ENCODE measurements around the gene RALGDS. TPM values are rescaled to one million over a fixed set of nuclear protein-coding genes. Genes with fewer than 3 reads are reported as not detected.

RALGDS gene
- total RNA-seq, 1 donor from 2014 or later = 29.2 TPM

GRCh38 chr9:133055788-133056420 is 65.1 kb downstream of the RALGDS start:
- H3K4me3 Mint-ChIP-seq = no peak overlapping the region
- intact Hi-C loops (cut with micrococcal nuclease) = no loop called here
- H3K4me1 Mint-ChIP-seq = peaks cover 19% of the 10 kb centered on the region
- H3K27ac Mint-ChIP-seq = no peak overlapping the region
- ChIA-PET CTCF (no interaction called here), POLR2A (no interaction called here)
- TF ChIP-seq, protein P1, sequence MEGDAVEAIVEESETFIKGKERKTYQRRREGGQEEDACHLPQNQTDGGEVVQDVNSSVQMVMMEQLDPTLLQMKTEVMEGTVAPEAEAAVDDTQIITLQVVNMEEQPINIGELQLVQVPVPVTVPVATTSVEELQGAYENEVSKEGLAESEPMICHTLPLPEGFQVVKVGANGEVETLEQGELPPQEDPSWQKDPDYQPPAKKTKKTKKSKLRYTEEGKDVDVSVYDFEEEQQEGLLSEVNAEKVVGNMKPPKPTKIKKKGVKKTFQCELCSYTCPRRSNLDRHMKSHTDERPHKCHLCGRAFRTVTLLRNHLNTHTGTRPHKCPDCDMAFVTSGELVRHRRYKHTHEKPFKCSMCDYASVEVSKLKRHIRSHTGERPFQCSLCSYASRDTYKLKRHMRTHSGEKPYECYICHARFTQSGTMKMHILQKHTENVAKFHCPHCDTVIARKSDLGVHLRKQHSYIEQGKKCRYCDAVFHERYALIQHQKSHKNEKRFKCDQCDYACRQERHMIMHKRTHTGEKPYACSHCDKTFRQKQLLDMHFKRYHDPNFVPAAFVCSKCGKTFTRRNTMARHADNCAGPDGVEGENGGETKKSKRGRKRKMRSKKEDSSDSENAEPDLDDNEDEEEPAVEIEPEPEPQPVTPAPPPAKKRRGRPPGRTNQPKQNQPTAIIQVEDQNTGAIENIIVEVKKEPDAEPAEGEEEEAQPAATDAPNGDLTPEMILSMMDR (IDR thresholded peaks at IDR 0.05) = no peak
- no peaks in the 10 kb centered on the region for H3K9me3 Mint-ChIP-seq
- ATAC-seq (ENCODE audit: low read depth) (no peak), DNase-seq (no peak)
- peaks cover 64% of the 10 kb centered on the region for H3K36me3 Mint-ChIP-seq (ENCODE audit: low read depth)
- H3K27me3 Mint-ChIP-seq = no peaks in the 10 kb centered on the region

DNA sequence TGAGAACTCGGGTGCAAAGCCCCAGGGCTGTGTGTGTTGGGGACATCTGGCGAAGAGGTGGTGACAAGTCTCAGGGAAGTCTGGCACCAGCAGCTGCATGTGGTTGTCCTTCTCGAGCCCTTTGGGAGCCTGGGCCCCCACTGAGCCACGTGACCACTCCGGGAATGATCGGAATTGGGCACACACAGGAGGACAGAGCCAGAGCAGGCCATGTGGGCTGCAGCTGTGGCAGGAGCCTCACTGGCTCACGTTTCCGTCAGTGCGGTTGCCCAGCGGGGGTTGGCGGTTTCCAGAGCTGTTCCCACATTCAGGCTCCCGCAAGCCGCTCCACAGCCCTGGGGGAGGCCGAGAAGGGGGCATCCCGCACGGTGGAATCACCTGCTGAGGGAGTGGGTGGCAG is 66.1 kb downstream of the RALGDS start:
- DNase-seq (no peak), ATAC-seq (ENCODE audit: low read depth) (no peak)
- TF ChIP-seq, protein P1 (IDR thresholded peaks at IDR 0.05) = no peak
- no peaks in the 10 kb centered on the region for H3K27me3 Mint-ChIP-seq
- peaks cover 13% of the 10 kb centered on the region for H3K4me1 Mint-ChIP-seq
- H3K9me3 Mint-ChIP-seq = no peaks in the 10 kb centered on the region
- H3K27ac Mint-ChIP-seq = no peak overlapping the region
- ChIA-PET CTCF (no interaction called here), POLR2A (no interaction called here)
- H3K36me3 Mint-ChIP-seq (ENCODE audit: low read depth) = peaks cover 69% of the 10 kb centered on the region
- no peak overlapping the region for H3K4me3 Mint-ChIP-seq
- intact Hi-C loops (cut with micrococcal nuclease) = no loop called here

DNA sequence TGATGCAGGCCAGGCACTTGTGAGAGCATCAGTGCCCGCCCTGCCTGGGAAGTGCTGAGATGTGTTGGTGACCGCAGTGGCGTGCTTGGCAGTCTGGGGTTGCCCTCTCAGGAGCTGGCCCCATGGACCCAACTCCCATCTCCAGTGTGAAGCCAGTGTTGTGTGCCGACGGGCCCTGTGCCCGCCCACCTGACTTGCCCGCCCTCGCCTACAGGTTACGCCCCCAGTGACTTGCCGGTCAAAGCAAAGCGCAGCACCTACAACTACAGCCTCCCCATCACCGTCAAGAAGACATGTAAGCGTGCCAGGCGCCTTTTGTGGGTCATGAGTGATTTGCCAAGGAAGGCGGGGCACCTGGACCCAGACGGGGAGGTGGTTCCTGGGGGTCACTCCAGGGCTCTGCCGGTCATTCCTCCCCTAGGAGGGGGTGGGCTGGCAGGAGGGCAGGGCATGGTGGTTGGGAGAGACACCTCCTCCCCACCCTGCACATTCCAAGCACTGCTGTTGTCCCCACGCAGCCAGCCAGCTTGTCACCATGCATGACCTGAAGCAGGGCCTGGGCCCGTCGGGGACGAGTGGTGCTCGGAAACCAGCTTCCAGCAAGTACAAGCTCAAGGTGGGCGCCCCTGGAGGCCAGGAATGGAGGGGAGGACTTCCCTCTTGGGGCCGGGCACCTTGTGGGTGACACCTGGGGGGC is 66.7 kb downstream of the RALGDS start:
- CTCF ChIA-PET = no interaction called here
- POLR2A ChIA-PET = no interaction called here
- ATAC-seq (ENCODE audit: low read depth) (no peak), DNase-seq (no peak)
- Mint-ChIP-seq H3K4me3 (no peak overlapping the region), H3K9me3 (no peaks in the 10 kb centered on the region), H3K27me3 (no peaks in the 10 kb centered on the region), H3K27ac (no peak overlapping the region), H3K36me3 (ENCODE audit: low read depth) (peaks cover 75% of the 10 kb centered on the region), H3K4me1 (peaks cover 7% of the 10 kb centered on the region)
- intact Hi-C loops (cut with micrococcal nuclease) = no loop called here
- TF ChIP-seq, protein P1 (IDR thresholded peaks at IDR 0.05) = no peak

GRCh38 chr9:133051966-133052539 is 69.0 kb downstream of the RALGDS start:
- CTCF ChIA-PET = no interaction called here
- peaks cover 73% of the 10 kb centered on the region for H3K36me3 Mint-ChIP-seq (ENCODE audit: low read depth)

More at GRCh38 chr9:133051966-133052539, 69.0 kb downstream of the RALGDS start:
- Mint-ChIP-seq H3K9me3 (no peaks in the 10 kb centered on the region), H3K27ac (no peak overlapping the region), H3K4me1 (no peaks in the 10 kb centered on the region), H3K27me3 (no peaks in the 10 kb centered on the region), H3K4me3 (no peak overlapping the region)
- POLR2A ChIA-PET = no interaction called here
- TF ChIP-seq, protein P1 (IDR thresholded peaks at IDR 0.05) = no peak
- intact Hi-C loops (cut with micrococcal nuclease) = no loop called here
- ATAC-seq (ENCODE audit: low read depth) = no peak
- no peak for DNase-seq
